NCI-H146 (cell line): Measurements from ENCODE around the gene KNDC1.

ENCODE experiments used
- DNase-seq: peaks from one replicate; lab custom pipeline; 2025; lab: John Stamatoyannopoulos, UW

KNDC1 gene

DNA sequence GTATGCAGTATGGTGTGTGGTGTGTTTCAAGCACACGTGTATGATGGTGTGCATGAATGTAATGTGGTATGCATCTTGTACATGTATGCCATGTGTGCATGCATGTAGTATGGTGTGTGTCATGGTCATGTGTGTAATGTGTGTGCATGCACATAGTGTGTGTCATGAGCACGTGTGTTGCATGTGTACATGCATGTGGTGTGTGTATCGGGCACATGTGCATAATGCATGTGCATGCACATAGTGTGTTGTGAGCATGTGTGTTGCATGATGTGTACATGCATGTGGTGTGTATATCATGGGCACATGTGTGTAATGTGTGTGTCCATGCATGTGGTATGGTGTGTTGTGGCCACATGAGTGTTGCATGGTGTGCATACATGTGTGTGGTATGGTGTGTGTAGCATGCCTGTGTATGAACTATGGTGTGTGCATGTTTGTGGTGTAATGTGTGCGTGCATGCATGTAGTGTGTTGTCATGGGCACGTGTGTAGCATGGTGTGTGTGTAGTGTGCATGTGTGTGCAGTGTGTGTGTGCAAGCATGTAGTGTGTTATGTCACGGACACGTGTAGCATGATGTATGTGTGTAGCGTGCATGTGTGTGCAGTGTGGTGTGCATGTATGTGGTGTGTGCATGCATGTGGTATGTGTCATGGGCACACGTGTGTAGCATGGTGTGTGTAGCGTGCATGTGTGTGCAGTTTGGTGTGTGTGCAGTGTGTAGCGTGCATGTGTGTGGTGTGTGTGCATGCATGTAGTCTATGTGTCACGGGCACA is 17.6 kb downstream of the KNDC1 start:
- no peak for DNase-seq

DNA sequence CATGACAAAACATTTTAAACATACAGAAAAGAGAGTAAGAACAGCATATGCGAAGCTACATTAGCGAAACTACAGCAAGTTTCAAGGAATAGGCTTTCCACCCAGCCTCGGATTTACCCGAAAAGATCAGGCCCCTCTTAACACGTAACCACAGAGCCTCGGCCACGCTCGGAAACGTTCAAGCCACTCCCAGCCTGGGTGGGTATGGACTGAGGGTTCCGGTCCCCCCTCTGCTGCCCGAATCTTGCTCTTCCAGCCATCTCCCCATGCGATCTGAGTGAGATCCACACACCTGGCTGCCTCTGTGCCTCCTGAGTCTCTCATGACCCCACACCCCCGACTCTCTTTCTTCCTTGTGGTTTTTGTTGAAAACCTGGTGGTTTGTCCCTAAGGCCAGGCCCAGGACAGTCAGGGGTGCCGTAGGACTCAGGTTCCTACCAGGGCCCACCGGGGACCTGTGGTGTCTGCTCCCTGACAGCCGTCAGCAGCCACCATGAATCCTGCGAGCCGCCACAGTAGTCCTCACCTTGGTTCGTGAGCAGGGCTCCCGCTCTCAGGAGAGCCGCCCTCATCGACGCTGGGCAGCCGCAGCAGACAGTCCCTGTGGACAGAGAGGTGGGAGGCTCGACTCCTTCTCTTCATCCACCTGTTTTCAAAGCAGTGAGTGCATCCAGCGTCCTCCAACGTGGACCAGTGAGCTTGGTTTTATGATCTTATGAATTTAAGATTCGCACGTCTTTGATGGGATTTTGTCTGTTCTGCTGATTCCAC is 18.5 kb downstream of the KNDC1 start:
- no peak for DNase-seq

GRCh38 chr10:133179128-133179520 is 19.1 kb downstream of the KNDC1 start:
- DNase-seq: no peak

GRCh38 chr10:133179651-133180050 is 19.6 kb downstream of the KNDC1 start:
- DNase-seq: no peak

- no peak for DNase-seq
These were observed 20.4 kb downstream of the KNDC1 start for GRCh38 chr10:133180192-133180964.

DNA sequence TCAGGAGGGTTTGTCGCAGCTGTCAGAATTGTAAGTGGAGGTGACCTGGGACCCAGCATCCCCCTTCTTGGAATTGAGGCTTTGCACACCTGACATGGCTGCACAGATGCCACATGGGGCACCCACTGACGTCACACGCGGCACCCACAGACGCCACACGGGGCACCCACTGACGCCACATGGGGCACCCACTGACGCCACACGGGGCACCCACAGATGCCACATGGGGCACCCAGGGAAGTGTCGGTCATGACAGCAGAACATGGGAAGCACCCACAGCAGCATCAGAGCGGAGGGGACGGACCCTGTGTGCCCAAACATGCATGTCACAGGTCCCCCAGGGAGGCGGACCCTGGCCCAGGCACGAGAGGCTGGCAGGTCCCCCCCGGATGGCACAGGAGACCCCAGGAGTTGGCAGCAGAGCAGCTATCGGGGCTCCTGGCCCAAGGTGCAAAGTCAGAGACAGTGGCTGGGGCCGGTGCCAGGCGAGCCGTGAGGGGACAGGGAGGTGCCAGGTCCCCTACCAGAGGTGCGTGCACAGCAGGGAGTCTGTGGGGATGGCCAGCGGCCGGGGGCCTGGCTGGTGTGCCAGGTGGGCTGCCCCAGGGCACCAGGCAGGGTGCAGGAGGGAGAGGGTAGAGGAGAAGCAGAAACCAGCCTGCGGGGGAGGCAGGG is 21.1 kb downstream of the KNDC1 start:
- no peak for DNase-seq

DNA sequence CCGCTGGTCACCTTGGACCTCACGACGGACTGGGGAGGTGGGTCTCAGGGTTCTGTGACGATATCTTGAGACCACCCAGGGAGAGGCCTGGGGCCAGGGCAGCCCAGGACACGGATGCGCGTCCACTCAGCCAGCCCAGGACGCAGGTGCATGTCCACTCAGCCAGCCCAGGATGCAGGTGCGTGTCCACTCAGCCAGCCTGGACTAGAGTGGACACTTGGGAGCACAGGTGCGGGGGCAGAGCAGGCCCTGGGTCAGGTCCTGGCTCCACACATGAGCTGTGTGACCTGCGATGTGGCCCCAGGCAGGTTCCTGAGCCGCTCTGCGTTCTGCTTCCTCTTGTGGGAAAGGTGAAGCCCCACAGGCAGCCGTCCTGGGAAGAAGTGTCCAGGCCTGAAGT is 22.2 kb downstream of the KNDC1 start:
- no peak for DNase-seq

DNA sequence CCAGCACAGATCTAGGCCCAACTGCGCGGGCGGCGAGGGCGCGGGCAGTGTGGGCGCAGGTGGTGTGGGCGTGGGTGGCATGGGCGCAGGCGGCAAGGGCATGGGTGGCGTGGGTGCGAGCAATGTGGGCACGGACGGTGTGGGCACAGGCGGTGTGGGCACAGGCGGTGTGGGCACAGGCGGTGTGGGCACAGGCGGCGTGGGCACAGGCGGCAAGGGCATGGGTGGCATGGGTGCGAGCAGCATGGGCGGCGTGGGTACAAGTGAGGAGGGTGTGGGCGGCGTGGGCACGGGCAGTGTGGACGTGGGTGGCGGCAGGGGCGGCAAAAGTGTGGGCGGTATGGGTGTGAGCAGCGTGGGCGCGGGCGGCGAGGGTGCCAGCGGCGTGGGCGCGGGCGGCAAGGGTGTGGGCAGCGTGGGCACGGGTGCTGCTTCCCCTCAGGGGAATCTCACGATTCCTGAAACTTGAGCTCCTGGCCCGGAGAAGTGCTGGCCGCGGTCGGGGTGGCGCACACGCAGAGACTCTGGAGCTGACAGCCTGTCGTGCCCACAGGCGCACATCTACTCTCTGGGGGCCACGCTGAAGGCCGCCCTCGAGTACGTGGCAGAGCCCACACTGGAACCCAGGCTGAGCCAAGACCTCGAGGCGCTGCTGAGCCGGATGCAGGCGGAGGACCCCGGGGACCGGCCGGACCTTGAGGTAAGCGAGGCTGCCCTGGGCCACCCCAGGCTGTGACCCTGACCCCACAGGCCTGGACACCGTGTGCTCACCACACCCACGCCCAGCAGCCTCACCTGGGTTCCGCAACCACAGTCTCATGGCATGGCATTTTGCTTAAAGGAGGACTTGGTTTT is 23.0 kb downstream of the KNDC1 start:
- DNase-seq: no peak

- DNase-seq: no peak
These were observed 23.8 kb downstream of the KNDC1 start for GRCh38 chr10:133183646-133184378.

DNA sequence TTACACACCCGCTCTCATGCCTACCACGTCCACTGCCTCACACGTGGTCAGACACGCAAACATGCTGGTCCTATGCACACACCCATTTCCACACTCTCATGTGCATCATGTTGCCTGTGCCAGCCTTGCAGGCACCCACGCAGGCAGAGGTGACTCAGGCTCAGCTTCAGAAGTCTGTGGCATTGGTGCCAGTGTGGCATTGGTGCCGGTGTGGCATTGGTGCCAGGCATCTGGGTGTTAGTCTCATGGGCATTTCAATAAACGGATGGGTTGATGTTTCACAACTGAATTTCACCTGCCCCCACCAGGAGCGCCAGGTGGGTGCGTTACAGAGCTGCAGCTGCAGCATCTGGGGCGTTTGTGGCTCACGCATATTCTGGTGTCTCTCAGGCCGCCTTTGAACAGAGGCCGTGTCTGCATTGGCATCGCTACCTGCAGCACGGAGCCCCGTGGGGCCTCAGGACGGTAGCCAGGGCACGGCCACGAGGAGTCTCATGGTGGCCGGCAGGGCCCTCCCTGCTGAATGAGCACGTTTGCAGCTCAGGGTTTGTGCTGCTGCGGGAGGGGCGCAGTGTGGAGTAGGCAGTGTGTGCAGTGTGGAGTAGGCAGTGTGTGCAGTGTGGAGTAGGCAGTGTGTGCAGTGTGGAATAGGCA is 24.7 kb downstream of the KNDC1 start:
- no peak for DNase-seq

- DNase-seq: no peak
These were observed 25.4 kb downstream of the KNDC1 start for GRCh38 chr10:133185421-133185820.

GRCh38 chr10:133185916-133186315 is 25.9 kb downstream of the KNDC1 start:
- DNase-seq: no peak

DNA sequence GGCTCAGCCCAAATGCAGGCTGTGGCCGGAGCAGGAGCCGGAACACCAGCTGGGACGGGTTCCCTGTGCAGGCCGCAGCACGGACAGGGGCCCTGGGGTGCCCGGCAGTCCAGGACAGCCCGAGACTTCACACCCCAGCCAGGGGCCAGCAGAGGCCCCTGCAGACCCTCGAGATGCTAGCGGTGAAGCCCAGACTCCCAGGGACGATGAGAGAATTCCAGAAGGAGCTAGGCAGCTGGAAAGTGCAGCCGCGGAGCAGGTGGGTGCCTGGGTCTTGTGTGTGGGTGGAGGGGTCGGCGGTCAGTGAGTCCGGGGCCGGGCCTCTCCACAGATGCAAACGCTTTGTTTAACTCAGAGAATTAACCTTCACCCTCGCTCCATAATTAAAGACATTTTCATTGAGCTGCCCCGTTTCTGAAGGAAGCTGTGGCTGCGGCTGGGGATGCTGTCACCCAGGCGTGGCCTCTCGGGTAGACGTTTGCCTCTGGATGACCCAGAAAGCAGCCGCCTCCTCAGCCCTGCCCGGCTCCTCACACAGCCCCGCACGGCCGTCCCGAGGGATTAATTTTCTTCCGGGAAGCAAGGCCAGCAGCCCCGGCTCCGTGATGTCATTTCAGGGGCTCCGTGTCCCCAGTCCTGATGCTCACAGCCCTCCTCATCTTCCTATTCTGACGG is 26.5 kb downstream of the KNDC1 start:
- DNase-seq: no peak

DNA sequence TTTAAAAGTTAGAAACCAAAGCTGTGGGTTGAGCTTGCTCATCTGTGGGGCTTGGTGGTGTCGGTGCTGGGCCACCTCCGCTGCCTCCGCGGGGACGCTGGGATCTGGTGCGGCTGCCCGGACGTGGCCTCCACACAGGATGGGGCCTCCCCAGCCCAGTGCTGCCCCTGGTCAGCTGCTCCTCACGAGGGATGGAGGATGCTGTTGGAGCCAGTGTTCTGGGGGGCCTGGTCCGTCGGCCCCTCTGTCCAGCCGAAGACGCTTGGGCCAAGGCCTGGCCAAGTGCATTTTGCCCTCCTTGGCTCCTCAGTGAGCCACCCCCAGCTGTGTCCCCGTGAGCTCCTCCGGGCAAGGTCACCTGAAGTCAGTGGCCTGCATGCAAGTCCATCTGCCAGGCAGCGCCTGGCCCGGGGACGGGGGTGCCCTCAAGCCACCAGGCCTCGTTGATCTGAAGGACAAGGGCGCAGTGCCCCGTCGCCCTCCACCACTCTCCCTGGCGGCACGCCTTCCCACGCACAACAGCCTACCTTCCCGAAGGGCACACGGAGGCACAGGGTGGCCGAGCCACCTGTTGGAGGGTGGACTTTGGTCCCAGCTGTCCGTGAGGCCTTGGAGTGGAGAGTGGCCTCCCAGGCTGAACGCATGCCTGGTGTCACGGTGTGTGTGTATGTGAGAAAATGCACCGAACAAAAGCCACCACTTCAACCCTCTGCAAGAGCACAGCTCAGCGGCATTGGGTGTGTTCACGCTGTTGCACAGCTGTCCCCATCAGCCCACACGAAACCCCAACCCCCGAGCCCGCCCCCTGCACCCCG is 27.3 kb downstream of the KNDC1 start:
- DNase-seq: no peak

- DNase-seq: no peak
These were observed 28.1 kb downstream of the KNDC1 start for GRCh38 chr10:133187906-133188681.

DNA sequence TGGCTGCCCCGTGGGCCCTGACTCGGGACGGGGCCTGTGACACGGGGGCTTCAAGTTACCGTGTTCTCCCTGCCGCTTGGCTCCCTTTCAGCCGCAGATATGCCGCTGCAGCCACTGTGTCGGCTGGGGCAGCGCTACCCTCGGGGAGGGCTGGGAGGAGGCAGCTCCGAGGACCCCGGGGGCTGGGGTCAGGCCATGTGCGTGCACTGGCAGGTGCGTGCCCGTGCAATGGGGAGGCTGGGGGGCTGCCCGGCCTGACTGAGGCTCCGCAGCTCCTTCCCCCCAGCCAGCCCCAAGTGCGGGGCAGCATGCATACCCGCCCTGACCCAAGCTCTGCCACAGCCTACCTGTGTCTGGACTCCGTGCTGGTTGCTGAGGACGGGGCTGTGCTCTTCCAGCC is 29.2 kb downstream of the KNDC1 start:
- DNase-seq: no peak

DNA sequence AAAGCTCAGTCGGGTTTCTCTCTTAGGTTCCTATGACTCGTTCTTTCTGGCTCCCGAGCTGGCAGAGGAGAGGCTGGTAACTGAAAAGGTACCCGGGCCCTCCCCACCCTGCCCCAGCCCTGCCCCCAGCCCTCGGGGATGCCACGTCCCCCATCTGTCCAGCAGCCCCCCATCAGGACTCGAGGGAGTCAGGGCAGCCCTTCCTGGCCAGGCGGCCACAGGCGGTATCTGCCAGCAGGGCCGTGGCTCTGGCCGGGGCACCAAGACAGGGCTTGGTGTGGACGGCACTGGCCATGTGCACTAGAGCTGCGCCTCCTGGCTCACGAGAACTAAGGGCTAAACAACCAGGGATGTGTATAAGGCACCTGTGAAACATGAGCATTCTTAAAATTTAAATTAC is 29.7 kb downstream of the KNDC1 start:
- DNase-seq: no peak

DNA sequence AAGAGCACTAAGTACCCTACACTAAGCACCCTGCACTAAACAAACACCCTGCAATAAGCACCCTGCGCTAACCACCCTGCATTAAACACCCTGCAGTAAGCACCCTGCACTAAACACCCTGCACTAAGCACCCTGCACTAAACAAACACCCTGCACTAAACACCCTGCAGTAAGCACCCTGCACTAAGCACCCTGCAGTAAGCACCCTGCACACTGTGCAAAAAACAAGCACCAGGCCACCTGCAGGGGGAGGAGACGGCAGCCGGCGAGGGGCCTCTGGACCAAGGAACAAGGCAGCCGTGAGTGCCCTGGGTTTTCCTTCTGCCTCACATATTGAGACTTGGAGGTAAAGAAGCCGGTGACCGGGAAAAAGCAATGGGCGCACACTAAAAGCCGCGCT is 30.2 kb downstream of the KNDC1 start:
- DNase-seq: no peak
